HG02885 (cell line): Measurements from ENCODE around the gene ZNF764.
"Not testable (repeated sequence)": the region's sequence is repeated elsewhere in the genome, so short reads cannot be mapped to it uniquely, and the experiment has no call there.

Source experiments
- ATAC-seq: cut with Tn5 transposase; IDR thresholded peaks from one replicate; pipeline ENCODE4 v1.9.1; 2021; ENCODE audit warnings: mild to moderate bottlenecking; ENCODE audit not compliant: unreplicated experiment, poor library complexity

Gene ZNF764

GRCh38 chr16:30551781-30552180 is 6.4 kb downstream of the ZNF764 start:
- no peak for ATAC-seq

GRCh38 chr16:30548416-30549253 is 9.5 kb downstream of the ZNF764 start:
- no peak for ATAC-seq

- no peak for ATAC-seq
These were observed 12.1 kb downstream of the ZNF764 start for GRCh38 chr16:30546115-30546514.

- ATAC-seq: no peak
These were observed 15.1 kb downstream of the ZNF764 start for GRCh38 chr16:30543067-30543466.

- no peak for ATAC-seq
These were observed 16.5 kb downstream of the ZNF764 start for GRCh38 chr16:30541502-30542329.

- not testable (repeated sequence) for ATAC-seq
These were observed 17.2 kb downstream of the ZNF764 start for GRCh38 chr16:30540916-30541464.

GRCh38 chr16:30539986-30540526 is 18.1 kb downstream of the ZNF764 start:
- not testable (repeated sequence) for ATAC-seq

GRCh38 chr16:30539000-30539964 is 18.9 kb downstream of the ZNF764 start:
- no peak for ATAC-seq

GRCh38 chr16:30536391-30537024 is 21.7 kb downstream of the ZNF764 start:
- not testable (repeated sequence) for ATAC-seq

- peak; percentile 42 for ATAC-seq
These were observed 22.4 kb downstream of the ZNF764 start for GRCh38 chr16:30535777-30536190.

GRCh38 chr16:30535106-30535776 is 22.9 kb downstream of the ZNF764 start:
- ATAC-seq: peak; percentile 10

GRCh38 chr16:30534368-30535105 is 23.6 kb downstream of the ZNF764 start, which contains the start of gene ZNF747:
Gene ZNF747 (minus strand): TSS chr16:30534858. CDS start chr16:30534679, 179 bp downstream.
- ATAC-seq: peak; percentile 72

- ATAC-seq: peak; percentile 24
These were observed 24.3 kb downstream of the ZNF764 start for GRCh38 chr16:30533748-30534367.

GRCh38 chr16:30533146-30533522 is 25.0 kb downstream of the ZNF764 start:
- ATAC-seq: no peak

- no peak for ATAC-seq
These were observed 25.7 kb downstream of the ZNF764 start for GRCh38 chr16:30532285-30533145.
